Left lung (tissue), 10 donors: Measurements from ENCODE around the gene VGLL4. TPM values are rescaled to one million over a fixed set of nuclear protein-coding genes. Genes with fewer than 3 reads are reported as not detected.
A peak's percentile ranks its signal among the peaks of the same experiment; 100 is the strongest.

Source experiments
- ATAC-seq: fragments of 200-7000 bp; cut with Tn5 transposase; one replicate; pipeline ENCODE4 v1.9.1; 2020; ENCODE audit warnings: moderate library complexity
- DNase-seq, 4 donors: peaks; one replicate each; pipeline ENCODE4 v3.0.0-alpha.2; 2013 to 2020
- H3K27ac ChIP-seq, 2 donors: fragments of 200-600 bp; sonication (generic) in 1 of 2; one replicate each; pipeline versions ENCODE4 v1.5.0 to v1.8.0; 2020 to 2021
- H3K27me3 ChIP-seq, 2 donors: fragments of 200-600 bp; sonication (generic) in 1 of 2; one replicate each; pipeline versions ENCODE4 v1.5.0 to v1.8.0; 2020 to 2021
- H3K36me3 ChIP-seq, 2 donors: fragments of 200-600 bp; sonication (generic) in 1 of 2; one replicate each; pipeline versions ENCODE4 v1.5.0 to v1.8.0; 2020 to 2021
- H3K4me1 ChIP-seq, 2 donors: fragments of 200-600 bp; one replicate each; pipeline ENCODE4 v1.8.0; 2021
- H3K4me3 ChIP-seq, 2 donors: fragments of 200-600 bp; sonication (generic) in 1 of 2; one replicate each; pipeline versions ENCODE4 v1.5.0 to v1.8.0; 2020 to 2021; ENCODE audit warnings: mild to moderate bottlenecking in 1 of 2
- H3K9me3 ChIP-seq, 2 donors: fragments of 200-600 bp; sonication (generic) in 1 of 2; one replicate each; pipeline versions ENCODE4 v1.5.0 to v1.8.0; 2020 to 2021
- CTCF ChIP-seq, 2 donors: fragments of 200-600 bp; sonication (generic) in 1 of 2; IDR thresholded peaks; one replicate each; pipeline versions ENCODE4 v1.5.0 to v1.8.0; 2021; ENCODE audit warnings: antibody characterized with exemption in 2 of 2
- intact Hi-C, 2 donors: fragments of 100-400 bp; cut with DNase I; formaldehyde crosslinking; loops; one replicate each; pipeline versions ENCODE4 v1.11.2 to v1.14.2; 2022
- polyA plus RNA-seq, 6 donors: library from polyadenylated mRNA; unstranded; fragments of 120-200 nt; gene quantifications; one replicate each; pipeline ENCODE4 v1.2.1, GENCODE V29; 2013; ENCODE audit not compliant: insufficient read length in 6 of 6
- total RNA-seq, 2 donors: library from RNA; stranded (reverse); fragmentation: NEBNext Ultra II Directional; extraction: Animal tissue kit (Norgen Biotek cat#: 25700); gene quantifications; one replicate each; pipeline ENCODE4 v1.2.1, GENCODE V29; 2021
- donor health status: DM: no; HTN: yes; CAD: no.
- donor health status: DM: no; HTN: no; CAD: no.

Gene VGLL4
- total and polyA plus RNA-seq, 8 donors = 40.2 to 115 (median 106) TPM

DNA sequence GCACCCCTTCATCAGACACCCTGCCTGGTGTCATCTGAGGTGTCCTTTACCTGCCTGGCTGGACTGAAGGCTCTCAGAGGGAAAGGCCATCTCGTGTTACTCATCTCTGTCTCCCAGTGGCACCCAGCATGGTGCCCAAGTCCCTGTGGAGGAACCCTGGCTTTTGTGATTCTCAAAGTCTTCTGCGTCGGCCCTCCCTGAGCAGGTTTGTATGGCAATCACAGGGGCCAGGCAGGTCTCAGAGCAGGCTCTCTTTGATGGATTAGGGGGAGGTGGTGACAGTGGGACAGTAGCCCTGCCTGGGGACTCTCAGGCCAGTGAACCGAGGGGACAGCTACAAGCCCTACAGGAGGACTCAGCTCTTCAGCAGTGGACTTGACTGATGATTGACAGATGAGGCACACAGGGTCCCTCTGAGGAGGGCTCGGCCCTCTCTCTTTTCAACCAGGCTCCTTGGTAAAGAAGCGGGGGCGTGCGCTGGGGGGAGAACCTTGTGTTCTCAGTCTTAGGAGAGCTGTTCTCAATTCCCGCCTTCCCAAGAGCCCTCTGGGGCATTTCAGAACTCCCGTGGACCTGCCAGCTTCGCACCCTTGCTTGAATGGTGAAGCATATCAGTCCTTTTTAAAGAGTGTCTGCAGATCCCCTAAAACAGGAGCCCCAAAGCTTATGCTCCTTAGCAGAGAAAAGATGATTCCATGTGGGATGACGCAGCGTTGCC lies 108.3 kb downstream of the VGLL4 start:
- no peak overlapping the region for H3K4me3 ChIP-seq
- H3K27me3 ChIP-seq = no peaks in the 10 kb centered on the region
- ATAC-seq (no peak), DNase-seq (no peak)
- intact Hi-C loops = no loop called here
- TF ChIP-seq CTCF (IDR thresholded peaks at IDR 0.05) = no peak
- H3K27ac ChIP-seq = no peak overlapping the region
- H3K4me1 ChIP-seq = no peaks in the 10 kb centered on the region
- no peaks in the 10 kb centered on the region for H3K9me3 ChIP-seq
- no peaks in the 10 kb centered on the region for H3K36me3 ChIP-seq

- DNase-seq (no peak), ATAC-seq (no peak)
- Histone ChIP-seq H3K9me3 (no peaks in the 10 kb centered on the region), H3K4me3 (no peak overlapping the region), H3K4me1 (no peaks in the 10 kb centered on the region), H3K27me3 (no peaks in the 10 kb centered on the region), H3K36me3 (no peaks in the 10 kb centered on the region), H3K27ac (no peak overlapping the region)
- TF ChIP-seq CTCF (IDR thresholded peaks at IDR 0.05) = no peak
- intact Hi-C loops = no loop called here
Observed at GRCh38 chr3:11534793-11535101, 109.0 kb downstream of the VGLL4 start.

DNA sequence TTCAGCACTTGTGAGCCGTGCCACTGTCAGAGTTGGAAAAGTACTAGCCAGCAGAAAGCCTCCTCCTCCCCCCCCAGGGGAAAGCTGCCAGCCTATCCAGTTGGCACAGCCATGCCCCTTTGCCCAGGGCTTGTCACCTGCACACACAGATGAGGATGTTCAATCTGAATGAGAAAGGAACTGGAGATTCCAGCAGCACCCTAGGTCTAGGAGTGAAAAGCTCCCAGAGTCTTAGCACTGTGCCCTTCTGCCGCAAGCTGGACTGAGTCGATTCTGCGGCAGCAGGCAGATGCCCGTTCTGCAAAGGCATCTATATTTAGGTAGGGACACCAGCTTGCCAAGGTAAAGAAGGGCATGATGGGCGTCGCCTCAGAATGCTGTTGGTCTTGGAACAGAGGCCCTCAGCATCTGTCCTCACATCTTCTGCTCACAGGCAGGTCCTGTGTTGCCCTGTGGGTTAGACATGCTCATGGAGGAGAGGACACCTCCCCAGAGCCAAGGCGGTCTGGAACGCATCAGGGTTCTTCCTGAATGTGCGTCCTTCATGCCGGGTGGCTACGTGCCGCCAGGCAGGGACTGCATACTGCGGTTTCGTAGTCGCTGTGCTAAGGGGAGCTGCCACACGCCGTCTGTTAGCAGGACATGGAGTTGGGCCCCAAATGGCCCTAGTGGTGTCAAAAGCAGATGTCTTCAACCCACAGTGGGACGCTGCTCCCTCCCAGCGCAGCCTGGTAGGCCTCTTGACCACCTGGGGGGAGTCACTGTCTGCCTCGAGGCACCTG lies 109.5 kb downstream of the VGLL4 start:
- no peaks in the 10 kb centered on the region for H3K9me3 ChIP-seq
- intact Hi-C loops = no loop called here
- ATAC-seq (no peak), DNase-seq (no peak)
- H3K4me3 ChIP-seq = no peak overlapping the region
- no peaks in the 10 kb centered on the region for H3K36me3 ChIP-seq
- H3K4me1 ChIP-seq = no peaks in the 10 kb centered on the region
- no peaks in the 10 kb centered on the region for H3K27me3 ChIP-seq
- no peak for TF ChIP-seq CTCF (IDR thresholded peaks at IDR 0.05)
- no peak overlapping the region for H3K27ac ChIP-seq

GRCh38 chr3:11532931-11533391 lies 110.8 kb downstream of the VGLL4 start:
- Histone ChIP-seq H3K36me3 (no peaks in the 10 kb centered on the region), H3K9me3 (no peaks in the 10 kb centered on the region), H3K4me1 (no peaks in the 10 kb centered on the region), H3K27ac (no peak overlapping the region), H3K27me3 (no peaks in the 10 kb centered on the region), H3K4me3 (no peak overlapping the region)
- no peak for TF ChIP-seq CTCF (IDR thresholded peaks at IDR 0.05)
- intact Hi-C loops = no loop called here
- ATAC-seq (no peak), DNase-seq (no peak)

DNA sequence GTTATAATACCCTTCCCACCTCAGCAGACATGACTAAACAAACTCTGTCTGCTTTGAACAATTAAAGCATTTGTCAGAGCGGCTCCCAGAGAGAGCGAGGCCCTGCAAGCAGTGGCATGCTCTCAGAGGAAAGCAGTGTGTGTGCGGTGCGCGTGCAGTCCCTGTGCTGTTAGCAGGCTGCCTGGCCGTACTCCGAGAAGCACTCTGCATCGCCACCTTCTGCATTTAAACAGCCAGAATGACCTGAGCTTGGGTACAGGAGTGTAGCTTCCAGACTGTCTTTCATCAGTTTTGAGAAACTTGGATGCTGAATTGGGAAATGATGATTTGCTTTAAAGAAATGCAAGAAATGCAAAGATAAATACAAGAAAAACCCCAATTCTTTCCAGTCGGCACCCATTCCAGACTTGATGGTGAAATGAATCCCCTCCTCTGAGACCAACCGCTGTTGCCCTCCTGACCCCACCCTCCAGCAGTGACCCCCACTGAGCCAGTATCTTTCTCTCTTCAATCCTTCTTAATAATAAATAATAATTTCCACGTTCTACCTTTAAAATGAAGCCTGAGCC lies 113.5 kb downstream of the VGLL4 start:
- Histone ChIP-seq H3K9me3 (no peaks in the 10 kb centered on the region), H3K4me1 (no peaks in the 10 kb centered on the region), H3K4me3 (no peak overlapping the region), H3K27me3 (no peaks in the 10 kb centered on the region), H3K36me3 (no peaks in the 10 kb centered on the region), H3K27ac (no peak overlapping the region)
- intact Hi-C loops = no loop called here
- peak; percentile 58 for ATAC-seq
- no peak for TF ChIP-seq CTCF (IDR thresholded peaks at IDR 0.05)
- DNase-seq = peak in 1 of 4 donors; percentile 70
